Endothelial cell of umbilical vein (primary cell): ENCODE data around the gene PCBD2. TPM values are rescaled to one million over a fixed set of nuclear protein-coding genes. Genes with fewer than 3 reads are reported as not detected.

Source experiments
- BruUV-seq: library from RNA; stranded (reverse); fragments of 400-500 nt; replicated peaks from 2 replicates; lab custom pipeline; 2021; lab: Mats Ljungman, UMichigan
- CTCF ChIA-PET: fragments of 300-600, 350-600 bp; sonication (Branson Sonifier 250); formaldehyde crosslinking; loops from one replicate; lab custom pipeline; 2021; ENCODE audit warnings: antibody characterized with exemption, inconsistent platforms; lab: Charles Lee
- POLR2A ChIA-PET: fragments of 300-600, 350-600 bp; sonication (Branson Sonifier 250); formaldehyde crosslinking; loops from one replicate; lab custom pipeline; 2021; ENCODE audit warnings: antibody characterized with exemption, inconsistent platforms; lab: Charles Lee
- DNase-seq: peaks from one replicate; pipeline ENCODE4 v3.0.0-alpha.2; 2011; ENCODE audit warnings: low read depth, low spot score
- FAIRE-seq: peaks from 2 replicates; lab custom pipeline; 2011; peaks lifted over from hg19 to GRCh38; lab: Jason Lieb, UNC
- H2AFZ ChIP-seq: 2 replicates; pipeline ENCODE4 v1.6.0; 2012; ENCODE audit warnings: low read depth, low read length, control low read depth, inconsistent platforms
- H3K27ac ChIP-seq: 2 replicates; pipeline ENCODE4 v1.5.1; 2011; ENCODE audit warnings: low read depth, mild to moderate bottlenecking, control low read depth, low read length, moderate library complexity; ENCODE audit not compliant: insufficient read depth
- H3K27me3 ChIP-seq, 2 experiments: 2 replicates each; pipeline versions ENCODE4 v1.6.0 to v1.6.1; 2011; ENCODE audit warnings: low read length in 2 of 2, mixed read lengths in 1 of 2; ENCODE audit not compliant: control insufficient read depth in 2 of 2, insufficient read depth in 2 of 2
- H3K36me3 ChIP-seq, 2 experiments: 2 replicates in 1 of 2; 3 replicates in 1 of 2; pipeline ENCODE4 v1.5.1; 2011; ENCODE audit warnings: low read length in 2 of 2, mild to moderate bottlenecking in 1 of 2, moderate library complexity in 1 of 2; ENCODE audit not compliant: control insufficient read depth in 2 of 2, insufficient read depth in 2 of 2; ENCODE audit errors: extremely low read depth in 1 of 2
- H3K4me1 ChIP-seq: 3 replicates; pipeline ENCODE4 v1.5.1; 2011; ENCODE audit warnings: mild to moderate bottlenecking, low read length; ENCODE audit not compliant: control insufficient read depth, insufficient read depth; ENCODE audit errors: extremely low read depth
- H3K4me2 ChIP-seq: 2 replicates; pipeline ENCODE4 v1.6.1; 2011; ENCODE audit warnings: low read length, control low read depth, mixed read lengths; ENCODE audit not compliant: insufficient read depth
- H3K4me3 ChIP-seq, 3 experiments: fragments of 200-600 bp in 1 of 3; sonication (generic), shearing (Covaris generic) in 1 of 3; replicated peaks in 1 of 3; 2 replicates each; pipeline ENCODE4 v1.5.1; 2011 to 2016; ENCODE audit warnings: control low read depth in 3 of 3, low read length in 3 of 3, mild to moderate bottlenecking in 2 of 3, inconsistent platforms in 1 of 3, low read depth in 1 of 3, moderate library complexity in 1 of 3; ENCODE audit not compliant: insufficient read depth in 1 of 3
- H3K79me2 ChIP-seq: 2 replicates; pipeline ENCODE4 v1.6.0; 2012; ENCODE audit warnings: low read length, inconsistent platforms; ENCODE audit not compliant: control insufficient read depth, insufficient read depth
- H3K9ac ChIP-seq: replicated peaks from 2 replicates; pipeline ENCODE3; 2011; ENCODE audit warnings: low read length, control low read depth; ENCODE audit not compliant: insufficient read depth; ENCODE audit errors: extremely low read depth
- H3K9me1 ChIP-seq: replicated peaks from 3 replicates; pipeline ENCODE4 v1.6.0; 2011; ENCODE audit warnings: mild to moderate bottlenecking, low read length; ENCODE audit not compliant: control insufficient read depth, insufficient read depth; ENCODE audit errors: extremely low read depth
- H3K9me3 ChIP-seq: replicated peaks from 2 replicates; pipeline ENCODE4 v1.5.1; 2012; ENCODE audit warnings: low read length, inconsistent platforms; ENCODE audit not compliant: control insufficient read depth, insufficient read depth
- H4K20me1 ChIP-seq: replicated peaks from 2 replicates; pipeline ENCODE3; 2011; ENCODE audit warnings: mild to moderate bottlenecking, low read length; ENCODE audit not compliant: control insufficient read depth, insufficient read depth; ENCODE audit errors: extremely low read depth
- CTCF ChIP-seq, 2 donors: IDR thresholded peaks; 1 replicate in 1 of 2; 2 replicates in 1 of 2; pipeline ENCODE4 v1.5.1; 2011; ENCODE audit warnings: low read length in 2 of 2, mild to moderate bottlenecking in 2 of 2, moderate library complexity in 2 of 2, control low read depth in 1 of 2, inconsistent platforms in 1 of 2, low read depth in 1 of 2; ENCODE audit not compliant: insufficient read depth in 1 of 2; ENCODE audit errors: extremely low read depth in 1 of 2
- EZH2 ChIP-seq: IDR thresholded peaks from 2 replicates; pipeline ENCODE4 v1.6.1; 2012; ENCODE audit warnings: borderline replicate concordance, low read depth, mild to moderate bottlenecking, moderate library complexity, low read length, inconsistent platforms; ENCODE audit not compliant: severe bottlenecking
- FOS ChIP-seq: IDR thresholded peaks from 2 replicates; pipeline ENCODE4 v1.6.1; 2011; ENCODE audit warnings: mild to moderate bottlenecking, low read length, moderate library complexity, borderline replicate concordance; ENCODE audit not compliant: insufficient read depth
- GATA2 ChIP-seq: IDR thresholded peaks from 2 replicates; pipeline ENCODE4 v1.7.0; 2011; ENCODE audit warnings: low read depth, mild to moderate bottlenecking, moderate library complexity, mixed read lengths, low read length; ENCODE audit not compliant: insufficient read length, insufficient read depth
- JUN ChIP-seq: IDR thresholded peaks from 2 replicates; pipeline ENCODE4 v1.6.1; 2011; ENCODE audit warnings: borderline replicate concordance, low read depth; ENCODE audit not compliant: insufficient read length, insufficient read depth
- MAX ChIP-seq: IDR thresholded peaks from 2 replicates; pipeline ENCODE4 v1.6.1; 2011; ENCODE audit not compliant: insufficient read depth, insufficient read length
- MYC ChIP-seq: IDR thresholded peaks from one replicate; pipeline ENCODE4 v1.6.1; 2011; ENCODE audit warnings: mild to moderate bottlenecking, low read depth, low read length
- POLR2A ChIP-seq: IDR thresholded peaks from 2 replicates; pipeline ENCODE4 v1.6.1; 2012; ENCODE audit warnings: low read depth, mild to moderate bottlenecking, control low read depth, low read length
- POLR2AphosphoS5 ChIP-seq: IDR thresholded peaks from 2 replicates; pipeline ENCODE4 v1.6.1; 2012; ENCODE audit warnings: low read depth, mild to moderate bottlenecking, control low read depth, low read length, moderate library complexity; ENCODE audit not compliant: insufficient read depth
- dilution Hi-C: fragments of 300-500 bp; cut with MboI; formaldehyde crosslinking; loops from one replicate; pipeline ENCODE4 v1.15.0; 2019; ENCODE audit warnings: low sequenced_read_pairs; ENCODE audit not compliant: extremely low pct_ligation_motif_present
- intact Hi-C: fragments of 100-400 bp; cut with micrococcal nuclease; formaldehyde crosslinking; loops from one replicate; pipeline ENCODE4 v1.10.0; 2022
- polyA plus RNA-seq, 4 experiments: library from polyadenylated mRNA; depleted of rRNA in 3 of 4; stranded (reverse) in 3 of 4; unstranded in 1 of 4; fragments of >200 nt; gene quantifications; 2 replicates each; pipeline versions ENCODE4 v1.2.1 to v1.2.3, GENCODE V29; 2011 to 2012; ENCODE audit warnings: missing spikeins in 1 of 4
- total RNA-seq: library from RNA; stranded (reverse); gene quantifications from 2 replicates; pipeline ENCODE4 v1.2.3, GENCODE V29; 2021

PCBD2 gene
- total and polyA plus RNA-seq, 2 donors (not counting 3 experiments of a cell fraction or from before 2014, with no cell fraction given), result 4.0 to 10.7 TPM

DNA sequence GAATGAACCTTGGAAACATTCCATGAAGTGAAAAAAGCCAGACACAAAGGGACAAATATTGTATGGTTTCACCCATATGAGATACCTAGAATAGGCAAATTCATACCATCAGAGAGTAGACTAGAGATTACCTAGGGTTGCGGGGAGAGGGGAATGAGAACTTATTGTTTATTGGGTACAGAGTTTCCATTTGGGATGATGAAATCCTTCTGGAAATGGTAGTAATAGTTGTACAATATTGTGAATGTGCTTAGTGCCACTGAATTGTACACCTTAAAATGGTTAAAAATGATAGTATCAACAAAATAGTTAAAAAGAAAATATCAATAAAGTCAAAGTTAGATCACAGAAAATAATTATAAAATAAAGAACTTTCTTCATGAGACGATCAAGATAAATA, 88.2 kb downstream of the PCBD2 start:
- no peaks in the 10 kb centered on the region for H3K4me1 ChIP-seq
- H3K79me2 ChIP-seq, result no peaks in the 10 kb centered on the region
- H3K9me3 ChIP-seq, result no peaks in the 10 kb centered on the region
- H3K9me1 ChIP-seq, result no peaks in the 10 kb centered on the region
- intact Hi-C loops, result no loop called here
- ChIA-PET CTCF (no interaction called here), POLR2A (no interaction called here)
- no peak overlapping the region for H3K4me2 ChIP-seq
- peaks cover 3 to 6% of the 10 kb centered on the region in 2 experiments for H3K27me3 ChIP-seq
- DNase-seq, result no peak
- no peak for FAIRE-seq
- dilution Hi-C loops, result no loop called here
- no peak overlapping the region for H3K27ac ChIP-seq
- TF ChIP-seq JUN (no peak), FOS (no peak), EZH2 (no peak), MAX (no peak), CTCF (IDR thresholded peaks at IDR 0.05; ENCODE audit: extremely low read depth in 1 of 2, insufficient read depth in 1 of 2, low read depth in 1 of 2, low read length in 2 of 2) (no peak), MYC (no peak), POLR2A (no peak), POLR2AphosphoS5 (no peak), GATA2 (no peak)
- no TSS peak for BruUV-seq
- no peak overlapping the region for H3K9ac ChIP-seq
- H3K4me3 ChIP-seq, result no peak overlapping the region
- no peaks in the 10 kb centered on the region for H3K36me3 ChIP-seq
- H2AFZ ChIP-seq, result no peak overlapping the region
- no peaks in the 10 kb centered on the region for H4K20me1 ChIP-seq
